Measurements from ENCODE around the gene PIK3R3. TPM values are rescaled to one million over a fixed set of nuclear protein-coding genes. Genes with fewer than 3 reads are reported as not detected.

Gene PIK3R3
- total RNA-seq, 1 experiment from 2014 or later, result 9.0 TPM

DNA sequence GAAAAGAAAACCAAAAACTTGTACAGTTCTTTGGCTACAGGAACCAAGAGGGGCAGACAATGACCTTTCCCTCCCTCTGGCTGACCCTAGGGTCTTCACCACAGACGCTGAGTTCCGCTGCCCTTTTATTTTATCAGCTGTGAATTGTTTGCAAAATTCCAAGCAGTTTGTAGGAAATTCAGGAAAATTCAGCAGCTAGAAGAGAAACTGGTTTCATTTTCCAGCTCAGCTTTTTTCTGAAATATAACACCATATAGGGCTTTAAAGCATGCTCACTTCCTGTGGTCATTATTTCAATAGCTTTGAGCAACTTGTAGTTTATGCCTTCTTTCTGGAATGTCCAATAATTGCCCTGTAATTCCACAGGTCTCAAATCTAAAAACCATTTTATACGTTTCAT is 5.5 kb upstream of the PIK3R3 start:
- Mint-ChIP-seq H3K4me1 (peaks cover 13% of the 10 kb centered on the region), H3K27me3 (ENCODE audit: low read depth) (peaks cover 21% of the 10 kb centered on the region), H3K9me3 (no peaks in the 10 kb centered on the region), H3K4me3 (no peak overlapping the region), H3K36me3 (no peaks in the 10 kb centered on the region), H3K27ac (no peak overlapping the region)
- TF ChIP-seq, protein P1, sequence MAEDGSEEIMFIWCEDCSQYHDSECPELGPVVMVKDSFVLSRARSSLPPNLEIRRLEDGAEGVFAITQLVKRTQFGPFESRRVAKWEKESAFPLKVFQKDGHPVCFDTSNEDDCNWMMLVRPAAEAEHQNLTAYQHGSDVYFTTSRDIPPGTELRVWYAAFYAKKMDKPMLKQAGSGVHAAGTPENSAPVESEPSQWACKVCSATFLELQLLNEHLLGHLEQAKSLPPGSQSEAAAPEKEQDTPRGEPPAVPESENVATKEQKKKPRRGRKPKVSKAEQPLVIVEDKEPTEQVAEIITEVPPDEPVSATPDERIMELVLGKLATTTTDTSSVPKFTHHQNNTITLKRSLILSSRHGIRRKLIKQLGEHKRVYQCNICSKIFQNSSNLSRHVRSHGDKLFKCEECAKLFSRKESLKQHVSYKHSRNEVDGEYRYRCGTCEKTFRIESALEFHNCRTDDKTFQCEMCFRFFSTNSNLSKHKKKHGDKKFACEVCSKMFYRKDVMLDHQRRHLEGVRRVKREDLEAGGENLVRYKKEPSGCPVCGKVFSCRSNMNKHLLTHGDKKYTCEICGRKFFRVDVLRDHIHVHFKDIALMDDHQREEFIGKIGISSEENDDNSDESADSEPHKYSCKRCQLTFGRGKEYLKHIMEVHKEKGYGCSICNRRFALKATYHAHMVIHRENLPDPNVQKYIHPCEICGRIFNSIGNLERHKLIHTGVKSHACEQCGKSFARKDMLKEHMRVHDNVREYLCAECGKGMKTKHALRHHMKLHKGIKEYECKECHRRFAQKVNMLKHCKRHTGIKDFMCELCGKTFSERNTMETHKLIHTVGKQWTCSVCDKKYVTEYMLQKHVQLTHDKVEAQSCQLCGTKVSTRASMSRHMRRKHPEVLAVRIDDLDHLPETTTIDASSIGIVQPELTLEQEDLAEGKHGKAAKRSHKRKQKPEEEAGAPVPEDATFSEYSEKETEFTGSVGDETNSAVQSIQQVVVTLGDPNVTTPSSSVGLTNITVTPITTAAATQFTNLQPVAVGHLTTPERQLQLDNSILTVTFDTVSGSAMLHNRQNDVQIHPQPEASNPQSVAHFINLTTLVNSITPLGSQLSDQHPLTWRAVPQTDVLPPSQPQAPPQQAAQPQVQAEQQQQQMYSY (CRISPR knock-in tag; IDR thresholded peaks at IDR 0.05), result no peak
- TF ChIP-seq NR1H2 (CRISPR knock-in tag; IDR thresholded peaks at IDR 0.05) (no peak), FOXK1 (CRISPR knock-in tag; IDR thresholded peaks at IDR 0.05) (no peak), PRRX2 (CRISPR knock-in tag; IDR thresholded peaks at IDR 0.05) (no peak), JUN (CRISPR knock-in tag; IDR thresholded peaks at IDR 0.05) (no peak), ZBTB21 (CRISPR knock-in tag; IDR thresholded peaks at IDR 0.05; ENCODE audit: borderline replicate concordance) (no peak), SOX15 (CRISPR knock-in tag; IDR thresholded peaks at IDR 0.05) (no peak), GRHL2 (CRISPR knock-in tag; IDR thresholded peaks at IDR 0.05; ENCODE audit: insufficient replicate concordance, severe bottlenecking) (no peak), GTF2I (CRISPR knock-in tag; conservative IDR thresholded peaks at IDR 0.05) (no peak), ZNF423 (CRISPR knock-in tag; IDR thresholded peaks at IDR 0.05) (no peak), RORB (CRISPR knock-in tag; IDR thresholded peaks at IDR 0.05) (no peak)
- TF ChIP-seq, protein P2, sequence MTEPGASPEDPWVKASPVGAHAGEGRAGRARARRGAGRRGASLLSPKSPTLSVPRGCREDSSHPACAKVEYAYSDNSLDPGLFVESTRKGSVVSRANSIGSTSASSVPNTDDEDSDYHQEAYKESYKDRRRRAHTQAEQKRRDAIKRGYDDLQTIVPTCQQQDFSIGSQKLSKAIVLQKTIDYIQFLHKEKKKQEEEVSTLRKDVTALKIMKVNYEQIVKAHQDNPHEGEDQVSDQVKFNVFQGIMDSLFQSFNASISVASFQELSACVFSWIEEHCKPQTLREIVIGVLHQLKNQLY (CRISPR knock-in tag; IDR thresholded peaks at IDR 0.05), result no peak
- TF ChIP-seq, protein P3, sequence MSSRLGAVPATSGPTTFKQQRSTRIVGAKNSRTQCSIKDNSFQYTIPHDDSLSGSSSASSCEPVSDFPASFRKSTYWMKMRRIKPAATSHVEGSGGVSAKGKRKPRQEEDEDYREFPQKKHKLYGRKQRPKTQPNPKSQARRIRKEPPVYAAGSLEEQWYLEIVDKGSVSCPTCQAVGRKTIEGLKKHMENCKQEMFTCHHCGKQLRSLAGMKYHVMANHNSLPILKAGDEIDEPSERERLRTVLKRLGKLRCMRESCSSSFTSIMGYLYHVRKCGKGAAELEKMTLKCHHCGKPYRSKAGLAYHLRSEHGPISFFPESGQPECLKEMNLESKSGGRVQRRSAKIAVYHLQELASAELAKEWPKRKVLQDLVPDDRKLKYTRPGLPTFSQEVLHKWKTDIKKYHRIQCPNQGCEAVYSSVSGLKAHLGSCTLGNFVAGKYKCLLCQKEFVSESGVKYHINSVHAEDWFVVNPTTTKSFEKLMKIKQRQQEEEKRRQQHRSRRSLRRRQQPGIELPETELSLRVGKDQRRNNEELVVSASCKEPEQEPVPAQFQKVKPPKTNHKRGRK (CRISPR knock-in tag; IDR thresholded peaks at IDR 0.05; ENCODE audit: borderline replicate concordance), result no peak
- TF ChIP-seq, protein P4, sequence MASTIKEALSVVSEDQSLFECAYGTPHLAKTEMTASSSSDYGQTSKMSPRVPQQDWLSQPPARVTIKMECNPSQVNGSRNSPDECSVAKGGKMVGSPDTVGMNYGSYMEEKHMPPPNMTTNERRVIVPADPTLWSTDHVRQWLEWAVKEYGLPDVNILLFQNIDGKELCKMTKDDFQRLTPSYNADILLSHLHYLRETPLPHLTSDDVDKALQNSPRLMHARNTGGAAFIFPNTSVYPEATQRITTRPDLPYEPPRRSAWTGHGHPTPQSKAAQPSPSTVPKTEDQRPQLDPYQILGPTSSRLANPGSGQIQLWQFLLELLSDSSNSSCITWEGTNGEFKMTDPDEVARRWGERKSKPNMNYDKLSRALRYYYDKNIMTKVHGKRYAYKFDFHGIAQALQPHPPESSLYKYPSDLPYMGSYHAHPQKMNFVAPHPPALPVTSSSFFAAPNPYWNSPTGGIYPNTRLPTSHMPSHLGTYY (CRISPR knock-in tag; IDR thresholded peaks at IDR 0.05), result no peak
- ATAC-seq, result no peak
- POLR2A ChIA-PET, result interaction anchor here (1.1 kb wide), 1 partner anchor 22 kb away, joined by 3 read pairs; no protein-coding TSS in a partner anchor
- CTCF ChIA-PET, result interaction anchor here (0.6 to 1.5 kb wide), 2 partner anchors 86 to 107 kb away, joined by 3 read pairs; no protein-coding TSS in a partner anchor
- no peak for DNase-seq (ENCODE audit: low spot score)

DNA sequence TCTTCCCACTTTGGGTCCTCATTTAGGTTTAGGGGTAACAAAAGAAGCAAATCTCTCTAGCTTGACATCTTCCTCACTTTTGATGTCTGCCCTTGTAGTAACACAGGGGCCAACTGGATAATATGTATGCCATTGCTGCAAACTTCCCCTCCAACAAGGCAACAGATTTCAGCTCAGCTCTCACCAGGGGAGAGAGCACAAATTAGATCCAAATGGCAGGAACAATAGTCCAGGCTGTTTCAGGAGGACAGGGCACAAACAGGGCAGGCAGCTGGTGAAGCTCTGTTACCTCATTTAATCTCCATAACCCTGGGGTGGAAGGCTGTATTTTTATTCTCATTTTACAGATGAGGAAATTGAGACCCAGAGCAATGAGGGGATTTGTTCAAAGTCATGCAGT is 4.3 kb upstream of the PIK3R3 start:
- TF ChIP-seq MXD4 (CRISPR knock-in tag; IDR thresholded peaks at IDR 0.05; ENCODE audit: borderline replicate concordance), result no peak
- no peak for TF ChIP-seq SMAD3 (CRISPR knock-in tag; IDR thresholded peaks at IDR 0.05; ENCODE audit: borderline replicate concordance)
- TF ChIP-seq ETV6 (CRISPR knock-in tag; IDR thresholded peaks at IDR 0.05), result no peak
- TF ChIP-seq, protein P5, sequence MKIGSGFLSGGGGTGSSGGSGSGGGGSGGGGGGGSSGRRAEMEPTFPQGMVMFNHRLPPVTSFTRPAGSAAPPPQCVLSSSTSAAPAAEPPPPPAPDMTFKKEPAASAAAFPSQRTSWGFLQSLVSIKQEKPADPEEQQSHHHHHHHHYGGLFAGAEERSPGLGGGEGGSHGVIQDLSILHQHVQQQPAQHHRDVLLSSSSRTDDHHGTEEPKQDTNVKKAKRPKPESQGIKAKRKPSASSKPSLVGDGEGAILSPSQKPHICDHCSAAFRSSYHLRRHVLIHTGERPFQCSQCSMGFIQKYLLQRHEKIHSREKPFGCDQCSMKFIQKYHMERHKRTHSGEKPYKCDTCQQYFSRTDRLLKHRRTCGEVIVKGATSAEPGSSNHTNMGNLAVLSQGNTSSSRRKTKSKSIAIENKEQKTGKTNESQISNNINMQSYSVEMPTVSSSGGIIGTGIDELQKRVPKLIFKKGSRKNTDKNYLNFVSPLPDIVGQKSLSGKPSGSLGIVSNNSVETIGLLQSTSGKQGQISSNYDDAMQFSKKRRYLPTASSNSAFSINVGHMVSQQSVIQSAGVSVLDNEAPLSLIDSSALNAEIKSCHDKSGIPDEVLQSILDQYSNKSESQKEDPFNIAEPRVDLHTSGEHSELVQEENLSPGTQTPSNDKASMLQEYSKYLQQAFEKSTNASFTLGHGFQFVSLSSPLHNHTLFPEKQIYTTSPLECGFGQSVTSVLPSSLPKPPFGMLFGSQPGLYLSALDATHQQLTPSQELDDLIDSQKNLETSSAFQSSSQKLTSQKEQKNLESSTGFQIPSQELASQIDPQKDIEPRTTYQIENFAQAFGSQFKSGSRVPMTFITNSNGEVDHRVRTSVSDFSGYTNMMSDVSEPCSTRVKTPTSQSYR (CRISPR knock-in tag; IDR thresholded peaks at IDR 0.05), result no peak
- TF ChIP-seq, protein P6, sequence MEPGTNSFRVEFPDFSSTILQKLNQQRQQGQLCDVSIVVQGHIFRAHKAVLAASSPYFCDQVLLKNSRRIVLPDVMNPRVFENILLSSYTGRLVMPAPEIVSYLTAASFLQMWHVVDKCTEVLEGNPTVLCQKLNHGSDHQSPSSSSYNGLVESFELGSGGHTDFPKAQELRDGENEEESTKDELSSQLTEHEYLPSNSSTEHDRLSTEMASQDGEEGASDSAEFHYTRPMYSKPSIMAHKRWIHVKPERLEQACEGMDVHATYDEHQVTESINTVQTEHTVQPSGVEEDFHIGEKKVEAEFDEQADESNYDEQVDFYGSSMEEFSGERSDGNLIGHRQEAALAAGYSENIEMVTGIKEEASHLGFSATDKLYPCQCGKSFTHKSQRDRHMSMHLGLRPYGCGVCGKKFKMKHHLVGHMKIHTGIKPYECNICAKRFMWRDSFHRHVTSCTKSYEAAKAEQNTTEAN (CRISPR knock-in tag; IDR thresholded peaks at IDR 0.05), result no peak
- TF ChIP-seq OVOL2 (CRISPR knock-in tag; IDR thresholded peaks at IDR 0.05; ENCODE audit: borderline replicate concordance), result no peak
- no peak for ATAC-seq
- Mint-ChIP-seq H3K36me3 (no peaks in the 10 kb centered on the region), H3K27me3 (ENCODE audit: low read depth) (peaks cover 25% of the 10 kb centered on the region), H3K27ac (no peak overlapping the region), H3K9me3 (no peaks in the 10 kb centered on the region), H3K4me3 (no peak overlapping the region), H3K4me1 (peaks cover 13% of the 10 kb centered on the region)
- ChIA-PET CTCF (interaction anchor here (0.6 kb wide), 1 partner anchor 335 kb away, joined by 3 read pairs; no protein-coding TSS in a partner anchor), POLR2A (interaction anchor here (1.1 kb wide), 1 partner anchor 21 kb away, joined by 3 read pairs; no protein-coding TSS in a partner anchor)
- no peak for DNase-seq (ENCODE audit: low spot score)

Data from WTC11 (cell line).